ENCODE measurements around the gene MXRA7. TPM values are rescaled to one million over a fixed set of nuclear protein-coding genes. Genes with fewer than 3 reads are reported as not detected.
A peak's percentile ranks its signal among the peaks of the same experiment; 100 is the strongest.

The MXRA7 gene
- total RNA-seq, 1 donor from 2014 or later = 55.4 TPM

- Mint-ChIP-seq H3K27ac (no peak overlapping the region), H3K4me1 (peaks cover 64% of the 10 kb centered on the region)
- H3K79me2 ChIP-seq (ENCODE audit: low read depth) = peaks cover 10% of the 10 kb centered on the region
Observed at GRCh38 chr17:76704805-76705204, 6.0 kb downstream of the MXRA7 start.

GRCh38 chr17:76702941-76703637 lies 7.7 kb downstream of the MXRA7 start:
- H3K27ac ChIP-seq = no peak overlapping the region
- no peak overlapping the region for H3K4me3 ChIP-seq
- no peaks in the 10 kb centered on the region for H3K36me3 Mint-ChIP-seq
- peaks cover 7% of the 10 kb centered on the region for H3K27me3 Mint-ChIP-seq (ENCODE audit: insufficient read depth, low read depth)
- no peak overlapping the region for H3K4me2 ChIP-seq
- peaks cover 19% of the 10 kb centered on the region for H3K79me2 ChIP-seq (ENCODE audit: low read depth)
- H2AFZ ChIP-seq (replicated peaks) = no peak overlapping the region
- no peak for DNase-seq (ENCODE audit: low spot score)
- H3K4me1 Mint-ChIP-seq = peaks cover 60% of the 10 kb centered on the region
- H3K27me3 ChIP-seq = no peaks in the 10 kb centered on the region
- H3K4me1 ChIP-seq = peaks cover 34% of the 10 kb centered on the region
- peaks cover 26% of the 10 kb centered on the region for H4K20me1 ChIP-seq (ENCODE audit: low read depth)
- H3K9me3 Mint-ChIP-seq = no peaks in the 10 kb centered on the region
- H3K27ac Mint-ChIP-seq = no peak overlapping the region
- H3K9ac ChIP-seq = no peak overlapping the region
- no peak overlapping the region for H3K4me3 Mint-ChIP-seq
- H3K36me3 ChIP-seq = no peaks in the 10 kb centered on the region
- TF ChIP-seq CTCF (IDR thresholded peaks at IDR 0.05) (no peak), EZH2 (IDR thresholded peaks at IDR 0.05) (no peak), EZH2phosphoT487 (IDR thresholded peaks at IDR 0.05) (no peak)
- H3F3A ChIP-seq (ENCODE audit: low read depth) = peaks cover 24% of the 10 kb centered on the region
- H3K9me3 ChIP-seq (ENCODE audit: low read depth) = no peaks in the 10 kb centered on the region

More at GRCh38 chr17:76704805-76705204, 6.0 kb downstream of the MXRA7 start:
- Histone ChIP-seq H3K4me1 (peaks cover 45% of the 10 kb centered on the region), H3K36me3 (no peaks in the 10 kb centered on the region), H3F3A (ENCODE audit: low read depth) (peaks cover 37% of the 10 kb centered on the region), H3K27me3 (peaks cover 6% of the 10 kb centered on the region), H3K4me3 (no peak overlapping the region), H4K20me1 (ENCODE audit: low read depth) (peaks cover 37% of the 10 kb centered on the region), H2AFZ (replicated peaks) (no peak overlapping the region), H3K27ac (no peak overlapping the region), H3K9me3 (ENCODE audit: low read depth) (no peaks in the 10 kb centered on the region), H3K4me2 (no peak overlapping the region), H3K9ac (no peak overlapping the region)
- peaks cover 4% of the 10 kb centered on the region for H3K27me3 Mint-ChIP-seq (ENCODE audit: insufficient read depth, low read depth)
- DNase-seq (ENCODE audit: low spot score) = no peak
- no peak overlapping the region for H3K4me3 Mint-ChIP-seq
- no peaks in the 10 kb centered on the region for H3K9me3 Mint-ChIP-seq
- TF ChIP-seq EZH2 (IDR thresholded peaks at IDR 0.05) = no peak
- TF ChIP-seq CTCF (IDR thresholded peaks at IDR 0.05) = no peak
- no peak for TF ChIP-seq EZH2phosphoT487 (IDR thresholded peaks at IDR 0.05)
- H3K36me3 Mint-ChIP-seq = no peaks in the 10 kb centered on the region

GRCh38 chr17:76702076-76702475 lies 8.7 kb downstream of the MXRA7 start:
- H3K36me3 Mint-ChIP-seq = no peaks in the 10 kb centered on the region
- DNase-seq (ENCODE audit: low spot score) = no peak
- Histone ChIP-seq H3K9ac (no peak overlapping the region), H3K9me3 (ENCODE audit: low read depth) (no peaks in the 10 kb centered on the region), H3K4me2 (peak overlapping the region; percentile 62), H3K79me2 (ENCODE audit: low read depth) (peaks cover 16% of the 10 kb centered on the region), H3F3A (ENCODE audit: low read depth) (peaks cover 26% of the 10 kb centered on the region), H3K36me3 (no peaks in the 10 kb centered on the region), H4K20me1 (ENCODE audit: low read depth) (peaks cover 18% of the 10 kb centered on the region), H3K27ac (no peak overlapping the region), H3K4me1 (peaks cover 37% of the 10 kb centered on the region), H3K27me3 (no peaks in the 10 kb centered on the region), H3K4me3 (no peak overlapping the region), H2AFZ (replicated peaks) (no peak overlapping the region)
- H3K9me3 Mint-ChIP-seq = no peaks in the 10 kb centered on the region
- H3K4me1 Mint-ChIP-seq = peaks cover 64% of the 10 kb centered on the region
- peaks cover 7% of the 10 kb centered on the region for H3K27me3 Mint-ChIP-seq (ENCODE audit: insufficient read depth, low read depth)
- H3K4me3 Mint-ChIP-seq = no peak overlapping the region
- no peak for TF ChIP-seq EZH2 (IDR thresholded peaks at IDR 0.05)
- TF ChIP-seq EZH2phosphoT487 (IDR thresholded peaks at IDR 0.05) = no peak
- TF ChIP-seq CTCF (IDR thresholded peaks at IDR 0.05) = no peak
- H3K27ac Mint-ChIP-seq = peak overlapping the region; percentile 1
